Mesendoderm (in vitro differentiated cells): ENCODE data around the gene LRRTM2.
"Not testable (repeated sequence)": the region's sequence is repeated elsewhere in the genome, so short reads cannot be mapped to it uniquely, and the experiment has no call there.

ENCODE experiments used
- DNase-seq: peaks from one replicate; pipeline ENCODE4 v3.0.0; 2013
- H2AK5ac ChIP-seq: 2 replicates; pipeline ENCODE4 v1.6.1; 2013; ENCODE audit warnings: low read length, inconsistent platforms
- H2BK120ac ChIP-seq: 2 replicates; pipeline ENCODE4 v1.6.1; 2013; ENCODE audit warnings: low read depth, mild to moderate bottlenecking, low read length, moderate library complexity, mixed read lengths
- H2BK15ac ChIP-seq: replicated peaks from 2 replicates; pipeline ENCODE4 v1.6.1; 2013; ENCODE audit warnings: low read depth, mild to moderate bottlenecking, moderate library complexity
- H2BK5ac ChIP-seq: 2 replicates; pipeline ENCODE4 v1.6.1; 2013; ENCODE audit warnings: low read length, inconsistent platforms
- H3K18ac ChIP-seq: 2 replicates; pipeline ENCODE4 v1.6.1; 2013; ENCODE audit warnings: mild to moderate bottlenecking, low read length, mixed read lengths
- H3K23ac ChIP-seq: one replicate; pipeline ENCODE4 v1.6.1; 2013; ENCODE audit warnings: low read length
- H3K27ac ChIP-seq: 2 replicates; pipeline ENCODE4 v1.5.1; 2013; ENCODE audit warnings: low read depth, mild to moderate bottlenecking, inconsistent platforms, low read length, moderate library complexity
- H3K27me3 ChIP-seq: 2 replicates; pipeline ENCODE4 v1.6.1; 2013; ENCODE audit warnings: low read length, control low read depth, mild to moderate bottlenecking, inconsistent platforms; ENCODE audit not compliant: insufficient read depth, poor library complexity
- H3K36me3 ChIP-seq: 2 replicates; pipeline ENCODE4 v1.6.1; 2013; ENCODE audit warnings: low read length, inconsistent platforms; ENCODE audit not compliant: control insufficient read depth, insufficient read depth
- H3K4ac ChIP-seq: one replicate; pipeline ENCODE4 v1.6.1; 2013; ENCODE audit warnings: low read depth, mild to moderate bottlenecking, low read length, moderate library complexity
- H3K4me1 ChIP-seq: 2 replicates; pipeline ENCODE4 v1.6.1; 2013; ENCODE audit warnings: low read depth, low read length, inconsistent platforms; ENCODE audit not compliant: control insufficient read depth
- H3K4me2 ChIP-seq: 2 replicates; pipeline ENCODE4 v1.6.1; 2013; ENCODE audit warnings: low read length
- H3K4me3 ChIP-seq: 2 replicates; pipeline ENCODE4 v1.5.1; 2013; ENCODE audit warnings: mild to moderate bottlenecking, low read length
- H3K56ac ChIP-seq: one replicate; pipeline ENCODE4 v1.6.1; 2013; ENCODE audit warnings: low read length
- H3K79me1 ChIP-seq: 2 replicates; pipeline ENCODE4 v1.6.1; 2013; ENCODE audit warnings: low read length, inconsistent platforms
- H3K79me2 ChIP-seq: 2 replicates; pipeline ENCODE4 v1.6.1; 2013; ENCODE audit warnings: mild to moderate bottlenecking, low read length; ENCODE audit not compliant: control insufficient read depth, insufficient read depth
- H3K9ac ChIP-seq: 2 replicates; pipeline ENCODE4 v1.6.1; 2013; ENCODE audit warnings: low read length, inconsistent platforms
- H4K5ac ChIP-seq: one replicate; pipeline ENCODE4 v1.6.1; 2013; ENCODE audit warnings: low read length
- H4K8ac ChIP-seq: one replicate; pipeline ENCODE4 v1.6.1; 2013; ENCODE audit warnings: low read depth, mild to moderate bottlenecking, control low read depth, low read length, moderate library complexity
- WGBS: extraction: QIAGEN DNeasy Blood & Tissue Kit; methylation state at CpG from one replicate; pipeline ENCODE4 v1.1.7; 2013; ENCODE audit warnings: low lambda C conversion rate, missing lambda C conversion rate; ENCODE audit not compliant: insufficient coverage; ENCODE audit errors: extremely low coverage; 5-methylcytosine and 5-hydroxymethylcytosine counted together

LRRTM2 gene

DNA sequence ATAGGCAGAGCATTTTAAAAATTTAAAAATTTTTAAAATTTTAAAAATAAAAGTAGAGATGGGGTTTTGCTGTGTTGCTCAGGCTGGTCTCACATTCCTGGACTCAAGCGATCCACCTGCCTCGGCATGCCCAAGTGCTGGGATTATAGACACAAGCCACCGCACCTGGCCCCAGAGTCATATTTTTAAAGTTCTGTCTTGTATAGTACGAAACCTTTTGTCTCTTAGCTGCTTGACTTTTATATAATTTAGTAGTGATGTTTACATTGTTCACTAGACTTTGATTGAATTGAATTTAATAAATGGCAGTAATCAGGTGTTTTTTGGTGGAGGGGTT is 31.0 kb downstream of the LRRTM2 start:
- Histone ChIP-seq H3K4me2 (no peak overlapping the region), H2BK5ac (no peak overlapping the region), H3K56ac (no peak overlapping the region), H3K9ac (no peak overlapping the region), H2BK15ac (no peak overlapping the region), H2AK5ac (no peak overlapping the region), H3K27ac (no peak overlapping the region), H2BK120ac (no peak overlapping the region), H4K5ac (no peak overlapping the region), H3K23ac (no peak overlapping the region), H3K79me1 (peaks cover 14% of the 10 kb centered on the region), H3K4ac (no peak overlapping the region), H3K36me3 (no peaks in the 10 kb centered on the region), H3K4me3 (no peak overlapping the region), H3K4me1 (no peaks in the 10 kb centered on the region), H4K8ac (no peak overlapping the region), H3K18ac (no peak overlapping the region), H3K27me3 (no peaks in the 10 kb centered on the region), H3K79me2 (peaks cover 17% of the 10 kb centered on the region)
- no peak for DNase-seq
- no CpG with 5 or more reads among the region's 4 CpGs for WGBS

DNA sequence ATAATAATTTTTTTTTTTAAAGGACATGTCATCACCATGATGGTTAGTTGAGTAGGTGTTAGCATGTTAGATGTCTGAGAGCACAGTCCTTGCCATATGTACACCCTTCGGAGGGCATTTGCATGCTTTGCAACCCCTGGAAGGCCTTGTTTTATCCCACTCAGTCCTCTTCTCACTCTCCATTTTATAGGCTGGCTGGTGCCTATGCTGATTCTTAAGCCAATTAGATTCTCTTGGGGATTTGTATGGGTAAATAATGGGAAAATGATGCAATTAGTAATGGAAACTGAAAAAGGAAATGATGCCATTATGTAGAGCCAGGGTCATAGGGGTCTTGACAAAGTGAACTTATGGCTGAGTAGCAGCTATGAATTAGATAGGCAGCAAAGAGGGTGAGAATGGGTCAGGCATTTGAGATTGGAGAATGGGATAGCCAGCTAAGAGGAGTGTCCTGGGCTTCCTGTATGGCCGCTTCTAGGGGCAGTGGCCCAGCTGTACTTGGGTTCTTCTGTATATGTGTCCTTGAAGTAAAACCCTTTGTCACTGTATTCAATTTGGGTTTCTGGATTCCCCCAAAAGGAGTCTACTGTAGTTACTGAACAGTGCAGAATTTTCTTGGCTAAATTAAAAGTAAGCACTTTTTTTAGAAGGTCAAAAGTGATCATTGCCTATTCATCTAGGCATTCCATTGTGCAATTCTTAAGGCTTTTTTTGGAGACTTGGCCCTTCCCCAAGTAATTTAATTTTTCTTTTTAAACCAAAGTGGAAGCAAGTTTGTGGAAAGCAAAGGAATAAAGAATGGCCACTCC is 31.6 kb downstream of the LRRTM2 start:
- no peak overlapping the region for H3K23ac ChIP-seq
- H4K8ac ChIP-seq, result no peak overlapping the region
- H3K4me2 ChIP-seq, result no peak overlapping the region
- no peak overlapping the region for H2AK5ac ChIP-seq
- no peak overlapping the region for H3K27ac ChIP-seq
- H2BK120ac ChIP-seq, result no peak overlapping the region
- peaks cover 14% of the 10 kb centered on the region for H3K79me1 ChIP-seq
- no peaks in the 10 kb centered on the region for H3K27me3 ChIP-seq
- H3K79me2 ChIP-seq, result peaks cover 17% of the 10 kb centered on the region
- H3K56ac ChIP-seq, result no peak overlapping the region
- H3K4ac ChIP-seq, result no peak overlapping the region
- no peak overlapping the region for H2BK15ac ChIP-seq
- no peak overlapping the region for H2BK5ac ChIP-seq
- H4K5ac ChIP-seq, result no peak overlapping the region
- H3K36me3 ChIP-seq, result no peaks in the 10 kb centered on the region
- no peaks in the 10 kb centered on the region for H3K4me1 ChIP-seq
- no CpG with 5 or more reads among the region's 2 CpGs for WGBS
- DNase-seq, result no peak
- H3K9ac ChIP-seq, result no peak overlapping the region
- no peak overlapping the region for H3K4me3 ChIP-seq
- H3K18ac ChIP-seq, result no peak overlapping the region

DNA sequence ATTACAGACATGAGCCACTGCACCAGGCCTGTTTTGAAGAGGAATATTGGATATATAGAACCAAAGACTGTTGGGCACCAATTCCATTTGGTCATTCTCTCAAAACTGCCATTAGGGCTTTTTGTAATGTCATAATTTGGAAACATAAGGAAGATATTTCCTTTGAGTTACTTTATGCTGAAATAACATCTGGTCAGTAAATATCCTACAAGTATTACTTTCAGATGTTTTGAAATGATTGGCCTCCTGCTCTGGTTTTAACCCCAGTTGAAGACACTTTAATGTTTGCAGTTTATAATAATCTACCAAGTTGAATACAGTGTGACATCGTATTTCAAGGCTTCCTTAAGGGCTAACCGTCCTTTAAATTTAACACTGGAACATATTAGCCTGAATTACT is 33.6 kb downstream of the LRRTM2 start:
- H3K56ac ChIP-seq, result no peak overlapping the region
- H4K5ac ChIP-seq, result no peak overlapping the region
- no peak overlapping the region for H2BK5ac ChIP-seq
- no peak overlapping the region for H3K4ac ChIP-seq
- no peak overlapping the region for H2AK5ac ChIP-seq
- no CpG with 5 or more reads among the region's 2 CpGs for WGBS
- no peak overlapping the region for H3K4me2 ChIP-seq
- H3K36me3 ChIP-seq, result no peaks in the 10 kb centered on the region
- no peak overlapping the region for H3K23ac ChIP-seq
- no peak overlapping the region for H4K8ac ChIP-seq
- H3K4me1 ChIP-seq, result no peaks in the 10 kb centered on the region
- H3K27ac ChIP-seq, result no peak overlapping the region
- H3K9ac ChIP-seq, result no peak overlapping the region
- H3K79me2 ChIP-seq, result peaks cover 15% of the 10 kb centered on the region
- no peaks in the 10 kb centered on the region for H3K27me3 ChIP-seq
- H3K18ac ChIP-seq, result no peak overlapping the region
- no peak for DNase-seq
- no peak overlapping the region for H2BK15ac ChIP-seq
- H3K4me3 ChIP-seq, result no peak overlapping the region
- no peak overlapping the region for H2BK120ac ChIP-seq
- H3K79me1 ChIP-seq, result peaks cover 16% of the 10 kb centered on the region

DNA sequence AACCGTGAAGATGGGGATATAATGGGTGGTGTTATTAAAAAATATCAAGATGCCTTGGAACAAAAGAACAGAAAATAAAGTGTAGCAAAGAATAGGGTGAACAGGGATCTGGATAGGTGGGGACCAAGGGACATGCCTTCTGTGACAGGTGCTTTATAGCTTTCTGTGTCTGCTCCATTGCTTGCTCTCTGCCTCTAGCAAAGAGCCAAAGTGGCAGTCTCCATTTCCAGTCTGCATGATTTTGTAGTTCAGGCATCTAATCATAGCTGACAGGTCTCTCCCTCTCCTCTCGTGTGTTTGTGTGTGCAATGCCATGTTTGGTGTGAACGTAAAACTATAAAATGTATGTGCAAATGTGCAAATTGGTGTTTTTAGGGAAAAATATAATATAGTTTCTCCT is 35.0 kb downstream of the LRRTM2 start:
- peaks cover 16% of the 10 kb centered on the region for H3K79me1 ChIP-seq
- H3K4me1 ChIP-seq, result no peaks in the 10 kb centered on the region
- H3K9ac ChIP-seq, result no peak overlapping the region
- H3K56ac ChIP-seq, result no peak overlapping the region
- H4K8ac ChIP-seq, result no peak overlapping the region
- no peak overlapping the region for H3K23ac ChIP-seq
- no peak overlapping the region for H2BK120ac ChIP-seq
- H4K5ac ChIP-seq, result no peak overlapping the region
- no peak for DNase-seq
- H3K18ac ChIP-seq, result no peak overlapping the region
- H3K27me3 ChIP-seq, result no peaks in the 10 kb centered on the region
- H3K4me3 ChIP-seq, result no peak overlapping the region
- H2BK5ac ChIP-seq, result no peak overlapping the region
- no peak overlapping the region for H2BK15ac ChIP-seq
- no peak overlapping the region for H3K4ac ChIP-seq
- H3K4me2 ChIP-seq, result no peak overlapping the region
- H3K79me2 ChIP-seq, result peaks cover 18% of the 10 kb centered on the region
- H3K36me3 ChIP-seq, result no peaks in the 10 kb centered on the region
- H3K27ac ChIP-seq, result no peak overlapping the region
- H2AK5ac ChIP-seq, result no peak overlapping the region
- WGBS, result 100% methylated on average over 1 of the region's 3 CpGs

- Histone ChIP-seq H3K36me3 (no peaks in the 10 kb centered on the region), H3K79me1 (peaks cover 14% of the 10 kb centered on the region), H2BK15ac (no peak overlapping the region), H3K79me2 (peaks cover 13% of the 10 kb centered on the region), H3K4me3 (no peak overlapping the region), H2BK120ac (no peak overlapping the region), H2AK5ac (no peak overlapping the region), H3K4me2 (no peak overlapping the region), H3K23ac (no peak overlapping the region), H2BK5ac (no peak overlapping the region), H3K9ac (no peak overlapping the region), H4K5ac (no peak overlapping the region), H3K4me1 (no peaks in the 10 kb centered on the region), H3K4ac (no peak overlapping the region), H4K8ac (no peak overlapping the region), H3K56ac (no peak overlapping the region), H3K27me3 (no peaks in the 10 kb centered on the region), H3K18ac (no peak overlapping the region), H3K27ac (no peak overlapping the region)
- no peak for DNase-seq
- no CpG with 5 or more reads among the region's 4 CpGs for WGBS
Measured at GRCh38 chr5:138837160-138837559, 38.0 kb downstream of the LRRTM2 start.

GRCh38 chr5:138834853-138835252 is 40.3 kb downstream of the LRRTM2 start:
- H3K9ac ChIP-seq, H3K56ac ChIP-seq, H2BK120ac ChIP-seq, H3K4me1 ChIP-seq, H3K18ac ChIP-seq, H2BK15ac ChIP-seq, H3K27ac ChIP-seq, H3K79me2 ChIP-seq, H3K27me3 ChIP-seq, DNase-seq, H2BK5ac ChIP-seq, H4K8ac ChIP-seq, H3K23ac ChIP-seq, H3K4me2 ChIP-seq, H3K36me3 ChIP-seq, H3K4me3 ChIP-seq, H4K5ac ChIP-seq, H2AK5ac ChIP-seq, H3K4ac ChIP-seq: not testable (repeated sequence)
- WGBS, result no CpG with 5 or more reads among the region's 6 CpGs
- peaks cover 11% of the 10 kb centered on the region for H3K79me1 ChIP-seq
